Dermis microvascular lymphatic vessel endothelial cell (primary cell): ENCODE results near the gene STK32C. TPM values are rescaled to one million over a fixed set of nuclear protein-coding genes. Genes with fewer than 3 reads are reported as not detected.
"Not testable (repeated sequence)": the region's sequence is repeated elsewhere in the genome, so short reads cannot be mapped to it uniquely, and the experiment has no call there.

Experiments used
- DNase-seq, 2 donors: peaks; one replicate each; pipeline versions ENCODE4 v3.0.0 to v3.0.0-alpha.2; 2010; ENCODE audit warnings: low read depth in 2 of 2
- total RNA-seq: library from RNA; depleted of rRNA; stranded (reverse); fragments of >200 nt; gene quantifications from 2 replicates; pipeline ENCODE4 v1.2.1, GENCODE V29; 2014

Gene STK32C
- total RNA-seq, 1 donor from 2014 or later: 10.0 TPM

DNA sequence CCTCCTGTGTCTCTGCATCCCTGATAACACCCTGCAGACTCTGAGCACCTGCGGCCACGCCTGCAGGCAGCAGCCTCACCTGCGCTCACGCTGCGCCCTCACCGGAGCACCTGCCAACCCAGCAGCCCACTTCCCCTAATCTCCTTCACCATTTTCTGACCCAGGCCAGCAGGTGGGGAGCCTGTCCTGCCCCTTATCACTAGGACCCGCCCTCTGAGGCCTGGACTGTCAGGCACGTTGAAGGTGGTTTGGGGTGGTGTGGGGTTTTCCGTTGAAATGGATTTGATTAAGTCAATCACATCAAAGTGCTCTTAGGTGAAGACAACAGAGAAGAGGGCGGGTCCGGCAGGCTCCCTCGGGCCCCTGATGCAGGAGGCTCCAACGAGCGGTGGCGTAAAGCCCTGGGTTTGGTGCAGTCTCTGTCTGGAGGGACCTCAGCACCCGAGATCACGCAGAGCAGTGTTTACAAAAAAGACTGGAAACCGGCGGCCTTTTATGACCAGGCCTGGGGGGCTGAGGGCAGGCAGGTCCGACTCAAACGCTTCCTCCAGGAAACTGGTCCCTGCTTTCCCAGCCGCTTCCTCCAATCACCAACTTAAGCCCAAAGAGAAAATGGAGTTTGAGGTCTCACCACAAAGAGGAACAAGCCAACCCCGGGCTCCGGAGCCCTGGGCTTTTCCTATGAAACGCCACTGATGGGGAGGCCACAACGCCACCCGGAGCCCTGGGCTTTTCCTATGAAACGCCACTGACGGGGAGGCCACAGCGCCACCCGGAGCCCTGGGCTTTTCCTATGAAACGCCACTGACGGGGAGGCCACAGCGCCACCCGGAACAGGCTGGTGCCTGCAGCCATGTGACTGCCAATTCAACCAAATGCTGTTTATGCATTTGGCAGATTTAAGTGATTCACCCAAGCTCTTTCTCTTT is 75.5 kb downstream of the STK32C start:
- DNase-seq: peak in 1 of 2 donors; percentile 9

DNA sequence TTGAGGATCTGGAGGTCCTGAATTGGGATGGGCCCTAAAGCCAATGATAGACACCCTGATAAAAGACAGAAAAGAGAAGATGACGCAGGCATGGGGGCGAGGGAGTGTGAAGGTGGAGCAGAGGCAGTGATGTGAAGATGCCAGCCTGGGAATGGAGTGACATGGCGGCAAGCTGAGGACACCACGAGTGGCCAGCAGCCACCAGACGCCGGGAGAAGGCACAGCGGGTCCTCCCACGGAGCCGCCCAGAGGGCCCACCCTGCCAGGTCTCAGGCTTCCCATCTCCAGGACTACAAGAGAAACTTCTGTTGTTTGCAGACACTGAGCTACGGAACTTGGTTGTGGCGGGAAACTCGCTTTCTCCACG is 76.1 kb downstream of the STK32C start:
- DNase-seq: no peak

DNA sequence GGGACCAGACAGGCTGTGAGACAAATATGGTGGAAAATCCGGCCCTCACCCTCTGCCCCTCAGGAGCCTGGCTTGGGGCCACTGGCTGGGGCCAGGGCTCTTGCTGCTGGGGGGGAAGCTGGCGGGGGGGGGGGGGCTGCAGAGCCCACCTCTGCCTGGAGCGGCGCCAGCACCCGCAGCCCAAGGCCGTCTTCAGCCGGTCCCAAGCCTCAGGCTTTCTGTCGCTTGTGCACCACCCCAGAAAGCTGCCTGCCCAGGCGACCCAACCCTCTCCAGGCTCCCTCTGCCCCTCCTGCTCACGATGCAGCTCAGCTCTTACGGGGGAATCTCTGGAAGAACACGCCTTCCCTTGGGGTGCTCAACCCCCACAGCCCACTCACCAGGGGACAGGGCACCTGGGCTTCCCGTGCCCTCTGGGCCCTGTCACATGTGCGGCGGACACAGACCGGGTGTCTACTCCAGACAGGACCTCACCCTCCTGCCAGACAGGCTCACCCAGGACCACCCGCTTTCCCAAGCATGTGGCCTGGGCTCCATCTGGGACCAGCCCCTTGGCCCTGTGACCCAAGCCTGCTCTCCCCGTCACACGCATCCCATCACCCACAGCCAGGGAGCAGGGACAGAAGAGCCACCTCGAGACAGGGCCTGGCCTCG is 77.1 kb downstream of the STK32C start:
- DNase-seq: no peak

DNA sequence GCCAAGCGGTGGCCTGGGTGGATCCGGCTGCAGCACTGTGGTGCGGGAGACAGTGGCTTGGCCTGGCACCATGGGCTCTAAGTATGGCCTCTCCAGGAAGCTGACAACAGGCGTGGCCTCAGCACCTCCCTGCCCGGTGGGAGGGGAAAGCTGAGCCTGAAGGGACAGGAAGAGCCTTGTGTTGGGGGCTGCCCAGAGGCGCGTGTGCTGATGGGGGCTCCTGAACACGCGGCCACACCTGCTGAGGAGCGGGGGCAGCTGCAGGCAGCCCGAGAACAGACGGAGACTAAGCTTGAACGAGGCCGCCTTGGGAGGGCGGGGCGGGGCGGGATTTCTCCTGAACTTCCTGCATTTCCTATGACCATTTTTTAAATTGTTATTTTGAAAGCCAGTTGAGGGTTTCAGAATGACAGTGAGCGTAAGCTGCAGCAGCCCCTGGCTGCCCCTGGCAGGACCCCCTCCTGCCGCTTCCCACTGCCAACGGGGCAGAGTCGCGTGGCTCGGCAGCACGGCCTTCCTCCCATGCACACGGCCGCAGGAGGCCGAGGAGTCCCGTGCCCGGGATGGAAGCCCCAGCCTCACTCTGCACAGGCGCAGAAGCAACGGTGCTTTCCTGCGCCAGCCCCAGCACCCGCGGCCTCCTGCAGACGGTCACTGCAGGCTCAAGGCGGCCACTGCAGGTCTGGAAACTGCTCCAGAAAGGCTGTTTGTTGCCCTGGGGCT is 77.8 kb downstream of the STK32C start:
- DNase-seq: peak in 1 of 2 donors; percentile 55

DNA sequence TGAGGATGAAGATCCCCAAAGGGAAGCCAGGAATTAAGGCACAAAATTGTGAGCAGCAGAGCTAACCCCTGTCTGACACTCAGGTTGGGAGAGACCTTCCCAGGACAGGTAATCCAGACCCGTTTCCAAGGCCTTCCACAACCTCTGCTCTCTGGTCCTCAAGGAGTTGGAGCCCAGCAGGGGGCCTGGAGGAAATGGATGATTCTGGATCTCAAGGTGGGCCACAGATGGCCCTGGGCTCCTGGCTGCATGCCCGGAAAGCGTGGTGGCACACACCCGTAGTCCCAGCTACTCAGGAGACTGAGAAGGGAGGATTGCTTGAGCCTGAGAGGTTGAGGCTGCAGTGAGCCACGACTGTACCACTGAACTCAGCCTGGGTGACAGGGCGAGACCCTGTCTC is 78.7 kb downstream of the STK32C start:
- no peak for DNase-seq

DNA sequence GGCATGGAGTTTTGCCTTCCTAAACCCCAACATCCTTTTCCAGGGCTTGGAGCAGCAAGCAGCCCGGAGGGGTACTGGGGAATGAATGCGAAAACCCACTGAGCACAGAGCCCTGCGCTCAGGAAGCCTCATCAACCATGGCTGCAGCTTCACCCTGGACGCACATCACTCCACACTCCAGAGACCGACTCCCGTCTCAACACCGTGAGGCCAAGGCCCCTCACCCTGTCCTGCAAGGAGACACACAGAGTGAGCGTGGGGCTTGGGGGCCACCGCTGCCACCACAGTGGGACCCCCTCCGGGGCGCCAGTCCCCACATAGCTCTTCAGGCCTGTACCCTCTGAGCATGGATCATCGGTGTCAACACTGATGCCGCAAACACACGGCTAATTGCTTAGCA is 79.1 kb downstream of the STK32C start:
- no peak for DNase-seq

DNA sequence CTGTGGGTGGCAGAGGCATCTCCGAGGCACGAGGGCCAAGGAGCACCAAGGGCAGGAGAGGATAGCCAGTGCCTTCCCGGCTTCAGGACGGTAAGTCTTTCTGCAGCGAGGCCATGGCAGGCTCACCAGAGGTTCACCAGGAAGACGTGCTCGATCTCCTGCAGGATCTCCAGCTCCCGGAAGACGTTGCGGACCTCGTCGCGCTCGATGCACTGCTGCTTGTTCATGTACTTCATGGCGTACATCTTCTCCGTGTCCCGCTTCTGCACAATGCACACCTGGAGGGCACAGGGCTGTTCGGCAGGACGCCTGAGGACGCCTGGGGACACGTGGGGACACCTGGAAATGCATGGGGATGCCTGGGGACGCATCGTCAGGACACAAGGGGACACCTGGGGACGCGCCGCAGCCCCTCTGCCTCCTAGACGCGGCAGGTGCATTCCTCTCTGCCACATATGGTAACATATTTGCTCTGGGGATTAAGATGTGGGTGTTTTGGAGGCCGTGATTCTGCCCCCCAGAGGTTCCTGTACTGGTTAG is 79.8 kb downstream of the STK32C start:
- no peak for DNase-seq

DNA sequence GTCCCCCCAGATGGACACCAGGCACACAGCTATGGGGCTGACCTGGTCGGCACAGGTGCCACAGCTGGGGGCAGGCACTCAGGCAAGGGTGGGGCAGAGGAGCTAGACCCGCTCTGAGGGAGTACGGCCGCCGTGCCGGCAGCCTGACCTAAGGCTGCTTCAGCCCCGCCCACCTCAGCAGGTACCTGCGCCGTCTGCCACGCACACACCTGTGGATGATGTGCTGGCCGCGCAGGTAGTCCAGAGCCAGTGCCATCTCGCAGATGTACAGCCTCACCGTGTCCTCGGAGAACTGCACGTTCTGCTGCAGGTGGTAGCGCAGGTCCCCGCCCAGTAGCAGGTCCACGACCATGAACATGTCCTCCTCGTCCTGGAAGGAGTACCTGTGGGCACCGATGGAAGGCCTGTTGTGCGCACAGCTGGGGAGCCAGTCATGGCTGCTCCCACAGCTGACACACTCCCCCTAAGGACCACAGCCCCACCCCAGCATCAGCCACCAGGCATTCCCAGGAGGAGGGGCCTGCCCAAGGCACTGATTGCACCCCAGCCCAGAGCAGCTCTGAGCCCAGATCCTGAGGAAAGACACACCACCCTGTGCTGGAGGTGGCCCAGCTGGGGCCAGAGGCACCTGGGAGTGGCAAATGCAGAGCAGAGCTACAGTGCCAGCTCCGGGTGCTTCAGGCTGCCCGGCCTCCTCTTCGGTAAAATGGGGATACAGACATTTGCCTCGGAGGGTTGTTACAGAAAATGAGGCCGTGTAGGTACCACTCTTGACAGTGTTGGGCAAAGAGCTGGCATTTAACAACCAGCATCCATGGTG is 81.0 kb downstream of the STK32C start:
- no peak for DNase-seq

DNA sequence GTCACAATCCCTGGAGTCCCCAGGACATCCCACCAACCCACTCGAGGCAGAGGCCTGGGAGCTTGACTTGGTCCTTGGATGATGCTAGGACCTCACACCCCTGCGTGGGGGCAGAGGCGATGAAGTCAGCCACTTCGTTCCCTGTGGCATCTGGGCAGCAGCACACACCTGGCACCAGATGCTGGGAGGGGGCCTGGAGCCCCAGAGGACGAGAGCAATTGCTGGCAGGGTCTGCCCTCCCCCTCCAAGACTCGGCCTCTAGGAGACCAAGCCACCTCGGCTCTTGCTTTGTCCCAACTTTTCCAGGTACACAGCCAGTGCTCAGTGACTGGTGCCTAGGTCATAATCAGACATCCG is 81.9 kb downstream of the STK32C start:
- DNase-seq: no peak

DNA sequence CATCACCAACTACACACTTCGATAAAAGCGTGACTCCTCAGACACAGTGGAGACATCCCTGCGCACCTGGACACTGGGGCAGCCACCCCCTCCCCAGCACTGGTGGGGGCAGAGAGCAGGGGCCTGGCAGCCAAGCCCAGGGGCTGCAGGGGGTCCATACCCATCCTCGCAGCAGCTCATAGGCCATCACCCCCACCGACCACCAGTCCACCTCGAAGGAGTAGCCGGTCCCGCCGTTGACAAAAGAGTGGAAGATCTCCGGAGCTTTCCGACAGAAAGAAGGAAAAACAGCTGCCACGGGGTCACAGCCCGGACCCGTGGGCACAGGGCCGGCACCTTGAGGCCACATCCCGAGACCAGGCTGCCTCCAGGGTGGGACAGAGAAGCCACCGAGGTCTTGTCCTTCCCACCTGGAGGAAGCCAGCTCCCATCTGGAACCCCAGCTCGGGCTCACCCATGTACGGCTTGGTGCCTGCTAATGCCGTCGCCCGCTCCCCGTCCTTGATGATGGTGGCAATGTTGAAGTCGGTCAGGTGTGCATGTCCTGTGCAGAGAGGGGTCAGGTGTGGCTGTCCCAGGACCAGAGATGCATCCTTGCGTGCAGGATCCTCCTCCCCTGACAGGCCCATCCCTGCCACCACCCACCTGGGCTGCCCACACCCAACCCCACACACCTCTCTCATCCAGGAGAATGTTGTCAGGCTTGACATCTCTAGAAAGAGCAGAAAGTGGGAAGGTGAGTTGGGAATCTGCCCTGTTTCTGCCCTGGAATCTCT is 82.5 kb downstream of the STK32C start:
- DNase-seq: no peak

DNA sequence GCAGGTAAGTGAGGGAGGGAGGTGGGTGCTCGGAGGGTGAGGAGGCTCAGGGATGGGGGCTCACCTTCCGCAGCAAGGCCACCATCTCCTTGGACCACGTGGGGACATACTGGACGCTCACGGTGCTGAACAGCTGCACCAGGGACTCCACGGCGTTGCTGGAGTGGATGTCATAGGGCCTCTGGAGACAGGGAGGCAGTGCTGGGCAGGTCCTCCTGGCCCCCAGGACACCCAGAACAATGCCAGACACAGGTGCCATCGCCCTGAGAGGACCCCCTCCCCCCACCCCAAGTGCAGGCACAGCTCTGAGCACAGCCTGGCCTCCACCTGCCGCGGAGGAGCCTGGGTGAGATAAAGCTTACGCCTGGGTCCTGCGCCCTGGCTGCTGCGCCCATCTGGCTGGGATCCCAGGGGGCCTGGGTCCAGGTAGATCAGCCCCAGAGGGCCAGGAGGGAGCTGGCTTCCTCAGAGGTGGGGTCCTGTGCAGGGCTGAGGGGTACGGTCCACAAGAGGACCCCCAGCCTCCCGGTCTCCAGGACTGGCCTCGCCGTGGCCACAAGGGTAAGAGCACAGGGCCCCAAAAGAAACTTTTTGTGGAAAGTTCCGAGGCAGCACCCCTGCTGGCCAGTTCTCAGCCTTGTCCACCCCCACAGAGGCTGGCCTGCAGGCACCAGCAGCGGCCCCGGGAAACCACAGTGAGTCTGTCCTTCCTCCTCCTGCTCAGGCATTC is 83.2 kb downstream of the STK32C start:
- no peak for DNase-seq

DNA sequence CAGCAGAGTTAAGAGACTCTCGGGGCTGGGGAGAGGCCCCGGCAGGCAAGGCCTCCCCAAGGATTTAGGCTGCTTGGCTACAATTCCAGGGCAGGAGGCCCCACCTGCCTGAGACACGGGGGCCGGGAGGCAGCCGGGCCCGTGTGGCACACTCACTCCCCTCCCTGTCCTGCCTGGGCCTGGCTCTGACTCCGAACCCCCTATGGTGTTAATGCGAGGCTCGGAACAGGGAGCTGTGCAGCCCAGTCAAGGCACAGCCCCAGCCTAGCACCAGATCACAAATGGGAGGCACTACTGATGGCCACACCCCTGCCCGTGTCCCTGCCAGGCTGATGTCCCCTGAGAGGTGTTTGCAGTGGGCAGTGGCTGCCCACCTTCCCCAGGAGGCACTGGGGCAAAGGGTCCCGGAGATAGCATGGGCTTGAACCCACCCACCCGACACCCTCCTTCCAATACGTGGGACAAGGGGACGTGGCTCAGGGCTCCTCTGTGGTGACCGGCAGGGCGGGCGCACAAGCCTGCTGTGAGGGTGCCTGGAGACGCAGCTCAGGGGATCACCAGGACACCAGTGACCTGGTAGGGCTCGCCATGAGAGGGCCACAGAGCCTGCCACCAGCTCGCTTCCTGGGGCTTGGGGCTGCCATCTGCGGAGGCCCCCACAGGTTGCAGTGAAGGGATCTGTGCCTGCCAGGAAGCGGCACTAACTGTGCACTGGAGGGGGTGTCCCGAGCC is 84.0 kb downstream of the STK32C start:
- no peak for DNase-seq

DNA sequence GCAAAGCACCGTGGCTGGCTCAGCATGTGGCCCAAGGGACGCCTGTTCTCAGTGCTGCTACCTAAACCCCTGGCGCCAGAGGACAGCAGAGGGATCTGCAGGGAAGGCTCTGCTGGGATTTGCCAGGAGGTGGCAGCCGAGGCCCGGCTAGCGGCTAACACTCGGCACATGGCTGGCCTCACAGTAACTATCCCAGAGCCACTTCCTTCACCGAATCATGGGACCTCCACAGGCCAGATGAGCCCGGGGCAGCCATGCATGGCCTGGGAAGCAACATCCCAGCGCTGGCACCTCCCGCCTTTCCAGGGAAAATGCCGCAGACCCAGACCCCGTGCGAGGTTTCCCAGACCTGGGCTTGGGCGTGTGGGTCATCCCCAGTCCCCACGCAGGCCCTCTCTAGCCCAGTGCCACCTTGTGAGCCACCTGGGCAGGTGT is 84.6 kb downstream of the STK32C start:
- DNase-seq: peak; percentile 65 to 81

DNA sequence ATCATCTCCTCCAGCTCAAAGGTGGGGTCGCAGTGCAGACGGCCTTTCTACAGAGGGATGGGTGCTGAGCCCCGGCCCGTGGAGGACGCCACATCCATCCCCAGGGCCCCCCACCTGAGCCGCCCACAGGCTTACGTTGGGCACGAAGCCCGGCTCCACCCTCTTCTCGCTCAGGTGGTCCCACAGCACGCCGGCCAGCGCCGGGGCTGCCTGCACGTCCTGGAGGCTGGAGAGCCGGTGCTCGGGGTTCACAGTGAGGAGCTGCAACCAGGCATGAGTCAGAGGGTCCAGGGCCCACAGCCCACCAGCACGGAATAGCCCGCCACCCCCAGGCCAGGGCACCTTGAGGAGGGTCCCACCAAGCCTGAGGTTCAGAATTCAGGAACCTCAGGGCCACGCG is 85.0 kb downstream of the STK32C start:
- no peak for DNase-seq

DNA sequence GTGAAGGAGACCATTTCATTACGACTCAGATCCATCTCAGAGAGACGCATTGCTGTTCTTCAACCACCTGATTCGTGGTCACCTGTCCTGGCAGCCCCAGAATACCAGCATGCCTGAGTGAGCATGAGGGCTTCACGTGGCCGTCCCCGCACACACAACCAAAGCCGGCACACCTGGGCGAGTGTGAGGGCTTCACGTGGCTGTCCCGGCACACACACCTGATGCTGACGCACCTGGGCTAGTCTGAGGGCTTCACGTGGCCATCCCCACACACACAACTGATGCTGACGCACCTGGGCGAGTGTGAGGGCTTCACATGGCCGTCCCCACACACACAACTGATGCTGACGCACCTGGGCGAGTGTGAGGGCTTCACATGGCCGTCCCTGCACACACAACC is 86.8 kb downstream of the STK32C start:
- DNase-seq: not testable (repeated sequence)

DNA sequence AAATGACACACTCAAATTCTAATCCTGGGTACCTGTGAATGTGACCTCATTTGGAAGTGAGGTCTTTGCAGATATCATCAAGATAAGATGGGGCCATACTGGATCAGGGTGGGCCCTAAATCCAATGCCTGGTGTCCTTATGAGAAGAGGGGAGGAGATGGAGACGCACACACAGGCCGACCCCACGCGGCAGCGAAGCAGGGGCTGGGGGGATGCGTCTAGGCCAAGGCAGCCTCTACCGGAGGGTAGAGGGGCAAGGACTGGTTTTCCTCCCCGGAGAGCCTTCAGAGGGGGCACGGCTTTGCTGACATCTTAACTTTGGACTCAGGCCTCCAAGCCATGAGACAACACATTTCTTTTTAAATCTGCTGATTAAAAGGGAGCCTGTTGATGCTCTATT is 87.7 kb downstream of the STK32C start:
- no peak for DNase-seq

DNA sequence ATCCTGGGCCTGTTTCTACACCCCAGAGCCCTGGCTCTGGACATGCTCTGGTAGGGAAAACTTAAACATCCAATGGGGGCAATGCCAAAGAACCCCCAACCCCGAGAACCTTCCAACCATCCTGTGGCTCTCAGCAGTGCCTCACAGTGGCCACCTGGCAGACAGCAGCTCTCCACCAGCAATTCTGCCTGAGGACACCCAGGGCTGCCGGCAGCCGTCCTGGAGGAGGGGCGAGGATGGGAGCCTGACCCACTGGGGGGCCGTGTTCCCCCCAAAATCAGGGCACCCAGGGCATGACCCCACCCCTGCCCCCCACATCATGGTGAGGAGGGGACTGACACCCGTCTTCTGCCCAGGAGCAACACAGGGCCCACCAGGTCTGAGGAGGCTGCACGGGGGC is 88.3 kb downstream of the STK32C start:
- DNase-seq: no peak

DNA sequence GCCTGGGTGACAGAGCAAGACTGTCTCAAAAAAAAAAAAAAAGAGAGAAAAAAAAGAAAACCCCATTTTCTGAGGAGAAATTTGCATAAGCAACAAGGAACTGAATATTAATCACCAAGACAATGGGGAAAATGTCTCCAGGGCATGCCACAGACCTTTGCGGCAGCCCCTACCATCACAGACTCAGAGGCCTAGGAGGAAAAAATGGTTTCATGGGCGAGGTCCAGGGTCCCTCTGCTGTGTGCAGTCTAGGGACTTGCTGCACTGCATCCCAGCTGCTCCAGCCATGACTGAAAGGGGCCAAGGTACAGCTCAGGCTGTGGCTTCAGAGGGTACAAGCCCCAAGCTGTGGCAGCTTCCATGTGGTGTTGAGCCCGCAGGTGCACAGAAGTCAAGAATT is 91.3 kb downstream of the STK32C start:
- not testable (repeated sequence) for DNase-seq

DNA sequence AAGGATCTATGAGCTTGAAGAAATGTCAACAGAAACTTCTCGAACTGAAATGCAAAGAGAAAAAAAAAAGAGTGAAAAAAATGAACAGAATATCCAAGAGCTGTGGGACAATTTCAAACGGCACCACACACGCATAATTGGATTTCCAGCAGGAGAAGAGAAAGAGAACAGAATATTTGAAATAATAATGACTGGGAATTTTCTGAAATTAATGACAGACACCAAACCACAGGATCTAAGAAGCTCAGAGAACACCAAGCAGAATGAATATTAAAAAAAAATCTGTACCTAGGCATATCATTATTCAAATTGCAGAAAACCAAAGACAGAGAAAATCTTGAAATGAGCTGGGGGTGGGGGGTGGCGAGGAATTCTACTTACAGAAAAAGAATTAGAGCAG is 93.8 kb downstream of the STK32C start:
- no peak for DNase-seq
